ENCODE results near the gene PTPRO.

DNA sequence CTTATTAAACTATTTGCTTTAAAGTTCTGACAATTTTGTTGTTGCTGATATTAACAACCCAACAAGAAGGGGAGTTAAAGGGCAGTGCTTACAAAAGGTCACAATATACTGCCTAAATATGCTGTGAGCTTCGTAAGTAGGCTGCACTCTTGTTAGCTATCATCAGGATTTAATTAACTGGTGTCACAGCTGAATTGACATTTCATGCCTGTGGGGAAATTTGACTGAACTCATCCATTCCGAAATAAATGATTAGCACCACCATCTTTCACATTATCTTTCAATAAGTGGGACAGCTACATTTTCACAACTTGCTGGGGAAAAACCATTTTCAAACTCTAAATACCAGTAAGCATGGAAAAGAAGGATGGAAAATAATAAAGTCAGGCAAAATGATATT lies 146.6 kb downstream of the PTPRO start:
- TF ChIP-seq POLR2A (IDR thresholded peaks at IDR 0.05; ENCODE audit: low read depth, low read length) (no peak), POLR2AphosphoS5 (IDR thresholded peaks at IDR 0.05; ENCODE audit: low read depth, low read length) (no peak), TAF1 (IDR thresholded peaks at IDR 0.05; ENCODE audit: borderline replicate concordance, low read depth, low read length) (no peak)
